HG02798 (cell line): ENCODE measurements around the gene GJC3.
"Not testable (repeated sequence)": the region's sequence is repeated elsewhere in the genome, so short reads cannot be mapped to it uniquely, and the experiment has no call there.

Experiments used
- ATAC-seq: cut with Tn5 transposase; IDR thresholded peaks from one replicate; pipeline ENCODE4 v1.9.1; 2021; ENCODE audit warnings: mild to moderate bottlenecking; ENCODE audit not compliant: unreplicated experiment, poor library complexity

Gene GJC3

DNA sequence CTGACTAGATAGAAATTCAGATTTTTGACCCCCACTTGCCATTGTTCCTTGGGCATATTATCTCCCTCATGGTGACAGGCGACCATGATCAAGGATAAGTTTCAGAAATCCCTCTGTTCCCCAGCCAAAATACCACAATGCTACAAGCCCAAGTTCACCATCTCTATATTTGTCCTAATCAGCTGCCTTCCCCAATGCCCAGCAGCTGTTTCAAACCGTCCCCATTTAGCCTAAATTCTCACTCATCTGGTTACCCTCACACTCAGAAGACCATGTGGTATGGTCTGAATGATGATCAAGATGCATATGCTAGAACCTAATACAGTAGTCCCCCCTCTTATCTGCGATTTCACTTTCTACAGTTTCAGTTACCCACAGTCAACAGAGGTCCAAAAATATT lies 956 bp upstream of the GJC3 start:
- ATAC-seq: no peak

DNA sequence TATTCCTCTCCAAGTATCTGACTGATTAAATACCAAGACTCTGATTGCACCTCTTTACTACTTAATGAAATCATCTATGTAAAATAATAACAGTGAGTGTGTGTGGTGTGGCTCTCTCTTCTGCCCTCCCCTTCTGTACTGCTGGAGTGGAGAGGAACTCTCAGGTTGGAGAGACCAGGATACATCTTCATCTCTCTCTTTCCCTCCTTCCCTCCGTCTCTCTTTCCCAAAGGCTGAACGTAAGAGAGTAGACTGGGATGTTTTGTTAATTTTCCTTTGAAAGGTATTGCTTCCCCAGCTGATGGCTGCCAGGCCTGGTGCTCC lies 272 bp upstream of the GJC3 start:
- no peak for ATAC-seq

DNA sequence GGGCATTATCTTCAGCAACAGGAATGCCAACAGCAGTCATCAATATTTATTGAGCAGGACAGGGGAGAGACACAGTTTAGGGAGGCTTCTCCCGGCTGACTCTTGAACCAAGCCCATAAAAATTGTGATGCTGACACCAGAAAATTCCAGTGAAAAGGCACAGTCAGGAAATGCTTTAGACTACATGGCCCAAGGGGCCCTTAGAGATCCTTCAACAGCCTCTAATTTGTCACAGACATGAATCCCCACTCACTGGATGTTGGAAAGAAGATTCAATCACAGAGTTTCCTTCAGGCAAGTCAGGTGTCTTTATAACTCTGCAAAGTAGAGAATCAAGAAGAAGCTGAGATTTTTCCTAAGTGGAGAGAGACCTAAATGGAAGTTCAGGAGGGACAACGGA lies 1.2 kb downstream of the GJC3 start:
- no peak for ATAC-seq

DNA sequence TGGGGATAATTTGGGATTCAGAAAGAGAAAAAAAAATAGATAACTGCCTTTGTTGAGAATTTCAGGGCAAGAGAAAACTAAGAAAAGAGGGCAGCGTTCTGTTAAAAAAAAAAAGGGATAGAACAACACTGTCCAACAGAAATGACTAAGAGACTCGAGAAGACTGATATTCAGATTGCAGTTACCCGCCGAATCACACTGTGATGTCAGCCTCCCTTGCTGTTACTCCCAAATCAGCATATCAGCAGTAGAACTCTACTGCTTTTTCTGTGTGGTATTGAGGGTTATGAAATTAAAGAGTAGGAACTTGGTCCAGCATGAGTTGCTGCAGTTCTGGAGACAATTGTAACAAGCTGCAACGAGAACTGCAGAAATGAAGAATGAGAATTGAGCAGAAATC lies 1.9 kb downstream of the GJC3 start:
- ATAC-seq: no peak

DNA sequence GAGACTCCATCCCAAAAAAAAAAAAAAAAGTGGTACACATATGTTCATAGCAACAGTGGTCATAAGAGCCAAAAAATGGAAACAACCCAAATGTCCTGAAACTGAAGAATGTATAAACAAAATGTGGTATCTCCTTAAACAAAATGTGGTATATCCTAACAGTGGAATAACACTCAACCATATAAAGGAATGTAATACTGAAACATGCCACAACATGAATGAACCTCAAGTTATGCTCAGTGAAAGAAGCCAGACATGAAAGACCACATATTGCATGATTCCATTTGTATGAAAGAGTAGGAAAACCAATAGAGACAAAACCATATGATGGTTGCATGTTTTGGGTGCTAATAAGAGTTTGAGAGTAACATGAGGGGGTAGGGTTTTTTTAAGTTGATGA lies 3.1 kb downstream of the GJC3 start:
- ATAC-seq: no peak

DNA sequence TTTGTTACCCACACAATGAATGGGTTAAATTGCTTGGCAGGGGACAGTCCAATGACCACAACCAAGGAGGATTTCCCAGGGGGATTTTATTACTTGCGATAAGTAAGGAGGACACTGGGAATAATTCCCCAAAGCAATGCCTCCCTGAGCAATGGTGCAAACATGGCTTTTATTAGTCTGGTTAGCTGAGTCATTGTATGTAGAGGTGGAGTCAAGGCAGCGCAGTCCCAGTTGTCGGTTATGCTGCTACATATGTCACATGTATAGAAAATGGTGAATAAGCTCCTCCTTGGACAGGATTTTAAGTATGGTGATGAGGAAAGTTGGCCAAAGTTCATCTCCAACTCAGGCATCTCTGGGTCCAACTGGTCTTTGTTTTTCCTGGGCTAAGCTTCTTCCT lies 6.2 kb downstream of the GJC3 start:
- no peak for ATAC-seq

DNA sequence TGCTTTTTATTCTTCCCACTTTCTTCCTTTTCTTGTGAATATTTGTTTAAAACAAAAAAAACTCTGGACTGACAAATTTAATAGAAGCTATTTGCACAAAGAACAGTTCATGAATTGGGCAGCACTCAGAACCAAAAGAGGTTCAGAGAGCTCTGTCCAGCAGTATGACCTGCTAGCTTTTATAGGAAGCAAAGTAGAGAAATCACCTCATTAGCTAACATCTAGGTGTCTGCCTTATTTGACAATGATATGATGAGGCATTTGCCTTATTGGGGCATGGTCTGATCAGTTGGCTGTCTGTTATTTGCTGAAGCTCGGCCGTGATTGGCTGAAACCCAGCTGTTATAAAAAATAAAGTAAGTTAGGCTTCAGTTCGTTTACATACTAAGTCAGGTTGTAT lies 9.3 kb downstream of the GJC3 start:
- no peak for ATAC-seq

DNA sequence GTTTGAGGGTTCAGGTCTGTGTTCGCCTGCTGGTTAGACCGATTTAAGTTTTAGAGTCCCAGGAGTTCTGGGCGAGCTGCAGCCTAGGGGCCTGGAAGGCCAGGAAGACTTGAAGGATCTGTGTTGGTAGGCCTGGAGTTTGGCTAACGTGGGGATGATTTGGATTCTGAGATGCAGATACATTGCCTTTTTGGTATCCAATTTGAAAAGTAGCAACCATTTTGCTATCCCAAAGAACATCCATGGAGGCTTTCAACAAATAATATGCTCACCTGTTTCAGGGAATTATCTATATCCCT lies 9.7 kb downstream of the GJC3 start:
- no peak for ATAC-seq

DNA sequence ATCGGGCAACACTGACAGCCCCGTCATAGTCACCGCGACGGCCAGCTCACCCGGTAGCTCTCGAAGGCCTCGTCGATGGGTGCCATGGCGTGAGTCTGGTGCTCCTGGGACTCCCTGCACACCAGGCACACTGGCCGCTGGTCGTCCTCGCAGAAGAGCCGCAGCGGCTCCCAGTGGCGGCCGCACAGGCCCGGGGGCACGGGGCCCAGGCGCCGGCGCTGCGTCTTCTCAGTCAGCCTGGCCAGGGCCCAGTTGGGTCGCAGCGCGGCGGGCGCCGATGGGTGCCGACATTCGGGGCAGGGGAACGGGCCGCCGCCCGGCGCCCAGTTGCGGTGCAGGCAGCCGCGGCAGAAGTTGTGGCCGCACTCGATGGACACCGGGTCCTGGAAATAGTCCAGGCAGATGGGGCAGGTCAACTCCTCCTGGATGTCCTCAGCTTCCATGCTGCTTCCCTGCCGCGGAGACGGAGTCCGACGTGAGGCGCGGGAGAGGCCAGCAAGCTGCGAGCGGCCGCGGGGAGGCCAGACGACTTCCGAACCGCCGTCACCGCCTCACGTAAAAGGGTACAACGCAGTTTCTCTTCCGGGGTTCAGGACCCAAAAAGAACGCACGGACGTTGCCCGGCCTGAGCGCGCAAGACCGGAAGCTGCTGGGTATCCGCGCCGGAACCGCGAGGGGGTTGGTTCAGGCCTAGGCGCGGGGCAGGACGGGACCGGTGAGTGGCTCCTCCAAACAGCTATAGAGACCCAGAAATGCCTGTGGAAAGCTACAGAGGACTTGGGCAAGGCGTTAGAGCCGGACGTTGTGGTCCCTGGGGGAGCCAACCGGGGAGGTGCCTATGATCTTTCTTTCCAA lies 10.2 kb downstream of the GJC3 start, which contains the start of gene TRIM4:
Gene TRIM4 (minus strand): TSS at position 572 of the 855 bp plus-strand sequence. CDS start 129 bp downstream, at position 443.
- peak; percentile 98 for ATAC-seq

DNA sequence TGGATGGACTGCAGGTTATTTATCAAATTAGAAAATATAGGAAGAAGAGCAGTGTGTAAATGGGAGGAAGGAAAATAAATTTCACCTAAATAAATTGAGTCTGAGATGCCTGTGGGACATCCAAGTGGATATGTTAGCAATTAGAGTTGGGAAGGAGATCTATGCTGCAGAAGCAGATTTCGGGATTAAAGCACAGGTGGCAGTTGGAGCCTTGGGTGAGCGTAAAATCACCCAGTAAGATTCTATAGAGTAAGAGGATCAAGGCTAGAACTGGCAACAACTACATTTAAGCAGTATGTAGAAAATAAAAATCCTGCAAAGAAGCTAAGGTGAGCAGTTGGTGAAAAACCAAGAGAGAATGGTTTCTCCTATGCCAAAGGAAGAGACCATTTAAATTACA lies 18.4 kb downstream of the GJC3 start:
- no peak for ATAC-seq

DNA sequence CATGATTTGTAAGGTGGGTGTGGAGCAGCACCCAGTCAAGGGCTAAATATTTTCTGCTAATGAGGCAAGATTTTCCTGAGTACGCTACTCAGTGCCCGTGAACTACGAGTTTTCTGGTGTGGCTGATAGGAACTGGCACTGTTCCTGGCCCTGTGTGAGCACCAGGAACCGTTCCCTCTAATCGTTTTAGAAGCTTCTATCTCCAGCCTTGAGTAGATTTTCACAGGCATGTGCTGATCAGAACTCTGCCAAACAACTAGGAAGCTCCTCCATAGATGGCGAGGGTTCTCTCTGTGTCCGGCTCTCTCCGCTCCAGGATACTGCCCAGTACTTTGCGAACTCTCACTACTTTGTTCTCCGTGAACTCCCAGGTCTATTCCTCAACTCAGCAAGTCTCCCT lies 27.8 kb downstream of the GJC3 start:
- no peak for ATAC-seq

DNA sequence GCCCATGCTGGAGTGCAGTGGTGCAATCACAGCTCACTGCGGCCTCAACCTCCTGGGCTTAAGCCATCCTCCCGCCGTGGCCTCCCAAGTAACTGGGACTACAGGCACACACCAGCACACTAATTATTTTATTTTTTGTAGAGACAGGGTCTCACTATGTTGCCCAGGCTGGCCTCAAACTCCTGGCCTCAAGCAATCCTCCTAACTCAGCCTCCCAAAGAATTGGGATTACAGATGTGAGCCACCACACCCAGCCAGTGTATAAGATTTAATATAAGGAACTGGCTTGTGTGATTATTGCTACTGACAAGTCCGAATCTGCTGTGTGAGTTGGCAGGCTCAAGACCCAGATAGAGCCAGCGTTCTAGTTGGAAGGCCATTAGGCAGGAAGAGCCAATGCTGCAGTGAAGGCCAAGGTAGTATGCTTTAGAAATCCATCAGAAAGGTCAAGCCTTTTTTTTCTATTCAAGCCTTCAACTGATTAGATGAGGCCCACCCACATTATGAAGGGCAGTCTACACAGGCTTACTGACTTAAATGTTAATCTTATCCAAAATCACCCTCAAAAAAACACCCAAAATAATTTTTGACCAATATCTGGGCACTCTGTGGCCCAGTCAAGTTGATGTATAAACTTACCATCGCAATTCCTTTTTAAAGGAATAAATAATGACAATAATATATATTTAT lies 29.4 kb downstream of the GJC3 start:
- no peak for ATAC-seq

DNA sequence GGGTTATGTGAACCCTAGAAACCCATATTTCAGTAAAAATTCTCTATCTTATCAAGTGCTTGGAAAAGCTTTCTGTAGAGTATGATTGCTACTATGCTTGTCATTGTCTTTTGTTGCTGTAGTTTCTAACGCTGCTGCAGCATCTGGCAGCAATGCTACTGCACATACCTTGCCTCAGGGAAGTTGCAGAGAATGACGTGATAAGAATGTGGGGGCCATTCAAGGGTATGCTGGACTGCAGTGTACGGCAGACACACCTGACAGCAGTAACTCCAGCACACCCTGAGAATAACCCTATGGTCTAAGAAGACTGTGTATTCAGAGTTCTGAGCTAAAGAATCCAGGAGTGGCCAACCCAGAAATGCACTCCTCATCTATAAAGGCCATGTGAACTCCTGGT lies 30.6 kb downstream of the GJC3 start:
- no peak for ATAC-seq

DNA sequence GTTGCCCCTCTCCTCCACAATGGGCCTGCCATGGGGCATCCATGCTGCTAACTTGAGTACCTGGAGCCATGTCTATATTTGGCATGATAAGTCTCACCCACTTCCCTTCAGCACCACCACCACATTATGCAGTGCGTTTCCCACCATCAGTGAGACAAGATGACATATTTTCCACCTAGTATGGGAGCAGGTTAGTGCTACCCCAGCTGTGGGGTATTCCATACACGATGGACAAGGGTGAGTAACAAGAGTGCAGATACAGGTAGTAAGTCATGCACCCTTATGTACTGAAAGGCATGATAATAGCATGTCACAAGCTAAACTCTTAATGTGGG lies 31.4 kb downstream of the GJC3 start:
- no peak for ATAC-seq

DNA sequence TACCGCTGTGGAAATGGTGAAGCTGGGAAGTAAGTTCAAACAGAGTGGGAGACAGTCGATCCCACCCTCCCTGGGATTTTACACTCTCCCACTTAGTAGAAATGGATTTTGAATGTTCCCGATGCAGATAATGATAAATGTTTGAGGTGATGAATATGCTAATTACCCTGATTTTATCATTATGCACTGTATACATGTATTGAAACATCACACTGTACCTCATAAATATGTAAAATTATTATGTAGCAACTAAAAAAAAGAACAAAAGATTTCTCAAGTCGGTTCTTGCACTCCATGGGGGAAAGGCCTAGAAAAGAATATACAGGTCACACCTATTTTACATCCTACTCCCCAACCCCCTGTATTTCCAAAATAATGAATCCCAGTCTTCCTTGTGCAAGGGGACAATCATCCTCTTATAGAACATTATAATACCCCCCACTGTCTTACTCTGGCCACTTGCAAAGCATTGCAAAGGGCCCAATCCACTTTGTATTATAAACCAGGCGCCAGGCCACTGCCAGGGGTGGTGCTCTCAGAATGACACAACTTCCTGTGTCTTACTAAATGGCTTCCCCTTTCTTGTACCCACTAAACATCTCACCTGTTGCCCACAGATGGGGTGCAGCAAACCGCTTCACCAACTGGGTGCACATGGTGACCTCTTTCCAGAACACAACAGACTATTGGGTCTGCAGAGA lies 31.9 kb downstream of the GJC3 start:
- ATAC-seq: no peak

DNA sequence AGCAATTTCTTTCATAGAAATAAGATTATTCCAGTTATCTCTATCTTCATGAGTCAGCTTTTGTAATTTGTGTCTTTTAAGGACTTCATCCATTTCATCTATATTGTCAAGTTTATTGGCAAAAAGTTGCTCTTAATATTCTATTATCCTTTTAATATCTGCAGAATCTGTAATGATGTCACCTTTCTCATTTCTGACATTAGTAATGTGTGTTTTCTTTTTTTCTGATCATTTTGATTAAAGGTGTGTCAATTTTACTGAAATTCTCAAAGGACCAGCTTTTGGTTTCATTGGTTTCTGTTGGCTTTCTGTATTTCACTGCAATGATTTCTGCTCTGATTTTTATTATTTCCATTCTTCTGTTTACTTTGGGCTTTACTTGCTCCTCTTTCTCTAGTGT lies 34.7 kb downstream of the GJC3 start:
- ATAC-seq: no peak

DNA sequence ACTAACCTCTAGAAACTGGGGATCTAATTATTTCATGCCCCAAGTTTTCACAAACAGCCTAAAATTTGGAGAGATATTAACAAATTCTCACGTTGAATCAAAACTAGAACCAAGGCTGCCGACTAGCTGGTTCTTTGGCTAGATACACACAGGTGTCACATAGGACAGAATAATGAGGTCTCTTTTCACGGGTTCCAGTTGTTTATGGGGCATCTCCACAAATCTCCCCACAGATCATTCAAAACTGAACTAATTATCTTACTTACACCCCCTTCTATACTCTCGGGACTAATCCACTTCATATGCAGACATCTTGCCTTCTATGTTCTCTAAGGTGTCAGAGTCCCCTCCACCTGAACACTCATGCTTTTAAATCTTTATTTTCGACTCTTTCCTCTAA lies 36.1 kb downstream of the GJC3 start:
- ATAC-seq: no peak

DNA sequence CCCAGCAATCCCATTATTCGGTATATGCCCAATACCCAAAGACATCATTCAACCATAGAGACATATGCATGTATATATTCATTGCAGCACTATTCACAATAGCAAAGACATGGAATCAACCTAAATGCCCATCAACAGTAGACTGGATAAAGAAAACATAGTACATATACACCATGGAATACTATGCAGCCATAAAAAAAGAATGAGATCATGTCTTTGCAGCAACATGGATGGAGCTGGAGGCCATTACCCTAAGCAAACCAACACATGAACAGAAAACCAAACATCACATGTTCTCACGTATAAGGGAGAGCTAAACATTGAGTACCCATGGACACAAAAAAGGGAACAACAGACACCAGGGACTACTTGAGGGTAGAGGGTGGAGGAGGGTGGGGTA lies 39.1 kb downstream of the GJC3 start:
- not testable (repeated sequence) for ATAC-seq

DNA sequence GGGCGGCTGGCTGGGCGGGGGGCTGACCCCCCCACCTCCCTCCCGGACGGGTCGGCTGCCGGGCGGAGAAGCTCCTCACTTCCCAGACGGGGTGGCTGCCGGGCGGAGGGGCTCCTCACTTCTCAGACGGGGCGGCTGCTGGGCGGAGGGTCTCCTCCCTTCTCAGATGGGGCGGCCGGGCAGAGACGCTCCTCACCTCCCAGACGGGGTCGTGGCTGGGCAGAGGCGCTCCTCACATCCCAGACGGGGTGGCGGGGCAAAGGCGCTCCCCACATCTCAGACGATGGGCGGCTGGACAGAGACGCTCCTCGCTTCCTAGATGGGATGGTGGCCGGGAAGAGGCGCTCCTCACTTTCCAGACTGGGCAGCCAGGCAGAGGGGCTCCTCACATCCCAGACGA lies 41.1 kb downstream of the GJC3 start:
- ATAC-seq: not testable (repeated sequence)

DNA sequence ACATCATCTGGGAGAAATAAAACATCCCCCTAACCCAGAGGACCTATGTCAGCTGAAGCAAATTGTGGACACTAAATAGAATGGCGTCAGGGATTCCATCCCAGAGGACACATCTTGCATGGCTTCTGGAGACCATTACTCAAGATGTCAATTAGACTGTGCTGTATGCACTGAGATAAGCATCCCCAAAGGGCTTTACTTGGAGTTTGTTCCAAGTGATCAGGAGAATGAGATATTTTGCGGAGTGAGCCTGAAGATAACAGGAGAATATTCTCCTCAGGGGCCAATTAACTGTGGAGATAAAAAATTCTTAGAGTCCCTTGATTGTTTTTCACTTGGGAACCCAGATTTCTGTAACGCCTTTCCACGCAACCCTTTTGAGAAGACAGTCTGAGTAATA lies 48.0 kb downstream of the GJC3 start:
- ATAC-seq: no peak

DNA sequence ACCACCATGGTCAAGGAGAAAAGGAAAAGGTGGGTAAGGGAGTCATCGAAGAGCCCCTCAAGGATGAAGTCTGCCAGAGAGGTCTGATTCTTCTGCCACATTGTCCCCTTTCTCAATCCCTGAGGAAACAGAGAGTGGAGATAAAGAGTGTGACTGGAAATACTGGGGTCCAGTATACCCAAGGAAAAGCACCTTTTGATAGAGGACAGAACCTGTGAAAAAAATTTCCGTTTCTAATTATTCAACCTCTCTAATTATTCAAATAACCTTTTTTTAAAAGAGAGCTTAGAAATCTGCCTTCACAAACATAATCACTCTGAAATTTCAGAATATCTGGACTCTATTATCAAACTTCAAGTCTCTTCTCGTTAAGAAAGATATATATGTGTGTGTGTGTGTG lies 52.5 kb downstream of the GJC3 start, which contains the start of gene OR2AE1:
Gene OR2AE1 (minus strand): TSS at position 101 of the 400 bp plus-strand sequence. CDS start 0 bp downstream, at position 101.
- ATAC-seq: no peak

DNA sequence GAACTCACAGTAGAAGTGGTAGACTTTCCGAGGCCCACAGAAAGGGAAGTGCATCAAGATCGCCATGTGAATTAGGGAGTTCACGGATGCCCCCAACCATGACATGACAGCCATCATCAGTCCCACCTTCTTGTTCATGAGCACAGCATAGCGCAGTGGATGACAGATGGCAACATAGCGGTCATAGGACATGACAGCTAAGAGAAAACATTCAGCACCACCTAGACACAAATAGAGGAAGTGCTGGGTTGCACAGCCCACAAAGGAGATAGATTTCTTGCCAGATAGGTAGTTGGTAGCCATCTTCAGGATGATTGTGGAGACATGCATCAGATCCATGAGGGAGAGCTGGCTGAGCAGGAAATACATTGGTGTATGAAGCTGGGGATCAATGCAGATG lies 52.9 kb downstream of the GJC3 start:
- no peak for ATAC-seq
